Measurements from ENCODE around the gene MEI1. TPM values are rescaled to one million over a fixed set of nuclear protein-coding genes. Genes with fewer than 3 reads are reported as not detected.

Gene MEI1
- total RNA-seq, 1 donor = 0.36 TPM

DNA sequence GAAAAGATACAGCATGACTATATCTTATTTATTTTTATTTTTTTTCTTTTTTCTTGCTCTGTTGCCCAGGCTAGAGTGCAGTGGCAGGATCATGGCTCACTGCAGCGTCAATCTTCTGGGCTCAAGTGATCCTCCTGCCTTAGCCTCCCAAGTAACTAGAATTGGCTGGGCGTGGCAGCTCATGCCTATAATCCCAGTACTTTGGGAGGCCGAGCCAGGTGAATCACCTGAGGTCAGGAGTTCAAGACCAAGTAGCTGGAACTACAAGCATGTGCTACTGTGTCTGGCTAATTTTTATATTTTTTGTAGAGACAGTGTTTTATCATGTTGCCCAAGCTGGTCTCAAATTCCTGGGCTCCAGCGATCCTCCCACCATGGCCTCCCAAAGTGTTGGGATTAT lies 72.9 kb downstream of the MEI1 start:
- no peaks in the 10 kb centered on the region for H3K4me1 ChIP-seq (ENCODE audit: insufficient read depth, low read length)
- H3K36me3 ChIP-seq (ENCODE audit: insufficient read depth, low read length) = no peaks in the 10 kb centered on the region
- H3K79me2 ChIP-seq (ENCODE audit: insufficient read depth, low read length) = no peaks in the 10 kb centered on the region
- no peak overlapping the region for H3K27ac ChIP-seq (ENCODE audit: low read depth, low read length)
- H3K4me2 ChIP-seq (ENCODE audit: insufficient read depth, low read length) = no peak overlapping the region
- H3K27me3 ChIP-seq (ENCODE audit: insufficient read depth, low read length) = peaks cover 4% of the 10 kb centered on the region
- H2AFZ ChIP-seq (ENCODE audit: low read length) = no peak overlapping the region
- TF ChIP-seq, protein P1, sequence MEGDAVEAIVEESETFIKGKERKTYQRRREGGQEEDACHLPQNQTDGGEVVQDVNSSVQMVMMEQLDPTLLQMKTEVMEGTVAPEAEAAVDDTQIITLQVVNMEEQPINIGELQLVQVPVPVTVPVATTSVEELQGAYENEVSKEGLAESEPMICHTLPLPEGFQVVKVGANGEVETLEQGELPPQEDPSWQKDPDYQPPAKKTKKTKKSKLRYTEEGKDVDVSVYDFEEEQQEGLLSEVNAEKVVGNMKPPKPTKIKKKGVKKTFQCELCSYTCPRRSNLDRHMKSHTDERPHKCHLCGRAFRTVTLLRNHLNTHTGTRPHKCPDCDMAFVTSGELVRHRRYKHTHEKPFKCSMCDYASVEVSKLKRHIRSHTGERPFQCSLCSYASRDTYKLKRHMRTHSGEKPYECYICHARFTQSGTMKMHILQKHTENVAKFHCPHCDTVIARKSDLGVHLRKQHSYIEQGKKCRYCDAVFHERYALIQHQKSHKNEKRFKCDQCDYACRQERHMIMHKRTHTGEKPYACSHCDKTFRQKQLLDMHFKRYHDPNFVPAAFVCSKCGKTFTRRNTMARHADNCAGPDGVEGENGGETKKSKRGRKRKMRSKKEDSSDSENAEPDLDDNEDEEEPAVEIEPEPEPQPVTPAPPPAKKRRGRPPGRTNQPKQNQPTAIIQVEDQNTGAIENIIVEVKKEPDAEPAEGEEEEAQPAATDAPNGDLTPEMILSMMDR (IDR thresholded peaks at IDR 0.05; ENCODE audit: extremely low read depth, low read depth, low read length) = no peak
- no peak overlapping the region for H3K4me3 ChIP-seq (ENCODE audit: insufficient read depth, low read length)
- no peaks in the 10 kb centered on the region for H3K9me3 ChIP-seq (ENCODE audit: low read depth, low read length)
- no peak for DNase-seq (ENCODE audit: insufficient read length, low spot score, missing footprints)
- H4K20me1 ChIP-seq (ENCODE audit: insufficient read depth, low read length) = no peaks in the 10 kb centered on the region

DNA sequence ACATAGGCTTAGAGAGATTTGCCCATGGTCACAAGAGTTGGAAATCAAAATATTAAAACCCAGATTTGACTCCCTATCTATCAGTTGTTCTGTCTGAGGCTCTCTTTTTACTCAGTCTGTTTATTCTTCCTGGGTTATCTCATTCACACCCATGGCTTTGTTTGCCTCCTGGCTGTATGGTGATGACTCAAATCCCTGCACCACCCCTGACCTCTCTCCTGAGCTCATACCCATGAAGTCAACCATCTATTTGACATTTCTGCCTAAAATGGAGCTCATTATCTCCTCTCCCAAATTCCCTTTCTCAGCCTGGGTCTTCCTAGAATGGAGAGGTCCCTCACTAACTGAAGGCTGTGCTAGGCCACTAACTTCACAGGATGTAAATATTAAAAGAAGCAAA lies 73.3 kb downstream of the MEI1 start:
- H3K79me2 ChIP-seq (ENCODE audit: insufficient read depth, low read length) = no peaks in the 10 kb centered on the region
- no peaks in the 10 kb centered on the region for H4K20me1 ChIP-seq (ENCODE audit: insufficient read depth, low read length)
- TF ChIP-seq, protein P1 (IDR thresholded peaks at IDR 0.05; ENCODE audit: extremely low read depth, low read depth, low read length) = no peak
- H3K27ac ChIP-seq (ENCODE audit: low read depth, low read length) = no peak overlapping the region
- no peak overlapping the region for H2AFZ ChIP-seq (ENCODE audit: low read length)
- H3K36me3 ChIP-seq (ENCODE audit: insufficient read depth, low read length) = no peaks in the 10 kb centered on the region
- H3K4me1 ChIP-seq (ENCODE audit: insufficient read depth, low read length) = no peaks in the 10 kb centered on the region
- no peak overlapping the region for H3K4me3 ChIP-seq (ENCODE audit: insufficient read depth, low read length)
- H3K9me3 ChIP-seq (ENCODE audit: low read depth, low read length) = no peaks in the 10 kb centered on the region
- DNase-seq (ENCODE audit: insufficient read length, low spot score, missing footprints) = no peak
- H3K4me2 ChIP-seq (ENCODE audit: insufficient read depth, low read length) = no peak overlapping the region
- H3K27me3 ChIP-seq (ENCODE audit: insufficient read depth, low read length) = peaks cover 4% of the 10 kb centered on the region

DNA sequence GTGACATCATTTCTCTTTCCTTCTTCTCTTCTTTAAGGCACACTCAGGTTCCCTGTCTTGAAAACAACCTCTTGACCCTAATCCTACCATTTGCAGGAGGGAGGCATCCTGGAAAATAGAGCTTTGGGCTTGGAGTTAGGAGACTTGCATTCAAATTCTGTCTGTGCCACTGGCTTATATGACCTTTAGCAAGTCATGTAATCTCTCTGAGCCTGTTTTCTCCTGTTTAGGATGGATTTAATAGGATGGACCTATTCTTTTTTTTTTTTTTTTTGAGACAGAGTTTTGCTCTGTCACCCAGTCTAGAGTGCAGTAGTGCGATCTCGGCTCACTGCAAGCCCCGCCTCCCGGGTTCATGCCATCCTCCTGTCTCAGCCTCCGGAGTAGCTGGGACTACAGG lies 76.0 kb downstream of the MEI1 start:
- TF ChIP-seq, protein P1 (IDR thresholded peaks at IDR 0.05; ENCODE audit: extremely low read depth, low read depth, low read length) = no peak
- Histone ChIP-seq H3K36me3 (ENCODE audit: insufficient read depth, low read length) (no peaks in the 10 kb centered on the region), H4K20me1 (ENCODE audit: insufficient read depth, low read length) (no peaks in the 10 kb centered on the region), H3K27me3 (ENCODE audit: insufficient read depth, low read length) (peaks cover 4% of the 10 kb centered on the region), H3K27ac (ENCODE audit: low read depth, low read length) (no peak overlapping the region), H3K79me2 (ENCODE audit: insufficient read depth, low read length) (no peaks in the 10 kb centered on the region), H3K4me2 (ENCODE audit: insufficient read depth, low read length) (no peak overlapping the region), H3K9me3 (ENCODE audit: low read depth, low read length) (no peaks in the 10 kb centered on the region), H3K4me3 (ENCODE audit: insufficient read depth, low read length) (no peak overlapping the region), H3K4me1 (ENCODE audit: insufficient read depth, low read length) (no peaks in the 10 kb centered on the region), H2AFZ (ENCODE audit: low read length) (no peak overlapping the region)
- no peak for DNase-seq (ENCODE audit: insufficient read length, low spot score, missing footprints)

DNA sequence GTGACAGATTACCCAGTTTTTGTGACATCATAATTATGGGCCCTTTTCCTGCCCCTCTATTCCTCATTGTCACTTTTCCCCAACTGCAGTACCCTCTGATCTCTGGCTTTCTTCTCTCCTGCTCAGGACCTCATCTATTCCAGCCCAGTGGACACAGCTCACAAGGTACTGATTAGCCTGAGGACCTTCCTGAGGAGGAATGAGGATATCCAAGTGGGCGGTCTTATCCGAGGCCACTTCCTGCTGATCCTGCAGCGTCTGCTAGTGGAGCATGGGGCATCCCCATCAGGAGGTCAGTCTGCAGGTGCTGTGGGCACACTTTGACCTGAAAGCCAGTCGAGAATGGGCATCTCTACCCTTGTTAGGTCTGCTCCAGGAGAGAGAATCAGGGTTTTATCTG lies 76.7 kb downstream of the MEI1 start:
- Histone ChIP-seq H3K79me2 (ENCODE audit: insufficient read depth, low read length) (no peaks in the 10 kb centered on the region), H3K27me3 (ENCODE audit: insufficient read depth, low read length) (peaks cover 4% of the 10 kb centered on the region), H3K27ac (ENCODE audit: low read depth, low read length) (no peak overlapping the region), H2AFZ (ENCODE audit: low read length) (no peak overlapping the region), H3K9me3 (ENCODE audit: low read depth, low read length) (no peaks in the 10 kb centered on the region), H3K4me2 (ENCODE audit: insufficient read depth, low read length) (no peak overlapping the region), H3K4me1 (ENCODE audit: insufficient read depth, low read length) (no peaks in the 10 kb centered on the region), H3K4me3 (ENCODE audit: insufficient read depth, low read length) (no peak overlapping the region), H4K20me1 (ENCODE audit: insufficient read depth, low read length) (no peaks in the 10 kb centered on the region), H3K36me3 (ENCODE audit: insufficient read depth, low read length) (no peaks in the 10 kb centered on the region)
- DNase-seq (ENCODE audit: insufficient read length, low spot score, missing footprints) = no peak
- TF ChIP-seq, protein P1 (IDR thresholded peaks at IDR 0.05; ENCODE audit: extremely low read depth, low read depth, low read length) = no peak

Data from osteoblast (primary cell).